H1 (cell line): ENCODE results near the gene PCGF6. TPM values are rescaled to one million over a fixed set of nuclear protein-coding genes. Genes with fewer than 3 reads are reported as not detected.

Source experiments
- CTCF ChIA-PET: fragments of 300-600 bp; sonication (Branson Sonifier 250); formaldehyde crosslinking; loops from one replicate; lab custom pipeline; 2021; ENCODE audit not compliant: partially characterized antibody; lab: Charles Lee
- POLR2A ChIA-PET: fragments of 300-600 bp; sonication (Branson Sonifier 250); formaldehyde crosslinking; loops from one replicate; lab custom pipeline; 2021; ENCODE audit warnings: inconsistent platforms; ENCODE audit not compliant: partially characterized antibody; lab: Charles Lee
- DNase-seq, 2 experiments: peaks; one replicate each; pipeline versions ENCODE4 v3.0.0 to v3.0.0-alpha.2; 2010 to 2022; ENCODE audit warnings: low spot score in 2 of 2, low read depth in 1 of 2, mixed read lengths in 1 of 2
- FAIRE-seq: peaks from 2 replicates; lab custom pipeline; 2011; peaks lifted over from hg19 to GRCh38; lab: Jason Lieb, UNC
- H2AFZ ChIP-seq: 2 replicates; pipeline ENCODE4 v1.8.1; 2012; ENCODE audit warnings: low read length, inconsistent platforms
- H2AK5ac ChIP-seq: 2 replicates; pipeline ENCODE4 v1.6.1; 2013; ENCODE audit warnings: low read depth, low read length
- H2BK120ac ChIP-seq: replicated peaks from 2 replicates; pipeline ENCODE3; 2013; ENCODE audit warnings: low read depth, low read length, inconsistent platforms
- H2BK12ac ChIP-seq: 2 replicates; pipeline ENCODE4 v1.6.1; 2013; ENCODE audit warnings: low read depth, low read length
- H2BK15ac ChIP-seq: 2 replicates; pipeline ENCODE4 v1.6.1; 2013; ENCODE audit warnings: low read length
- H2BK20ac ChIP-seq: 2 replicates; pipeline ENCODE4 v1.6.1; 2013; ENCODE audit warnings: low read length
- H2BK5ac ChIP-seq: 2 replicates; pipeline ENCODE4 v1.6.1; 2013; ENCODE audit warnings: low read depth, low read length
- H3K14ac ChIP-seq: 2 replicates; pipeline ENCODE4 v1.6.1; 2013; ENCODE audit warnings: inconsistent platforms; ENCODE audit not compliant: insufficient read length
- H3K18ac ChIP-seq: 2 replicates; pipeline ENCODE4 v1.6.1; 2013; ENCODE audit warnings: low read length; ENCODE audit errors: extremely low read depth
- H3K23ac ChIP-seq: 2 replicates; pipeline ENCODE4 v1.6.1; 2013; ENCODE audit warnings: inconsistent platforms; ENCODE audit not compliant: insufficient read length
- H3K23me2 ChIP-seq: 2 replicates; pipeline ENCODE4 v1.6.1; 2013; ENCODE audit warnings: low read depth, low read length
- H3K27ac ChIP-seq: 2 replicates; pipeline ENCODE4 v1.6.1; 2011; ENCODE audit warnings: low read depth, low read length, inconsistent platforms
- H3K27me3 ChIP-seq, 4 experiments: replicated peaks in 1 of 4; 1 replicate in 1 of 4; 2 replicates in 3 of 4; pipeline versions ENCODE4 v1.6.1 to v1.8.1; 2011 to 2013; ENCODE audit warnings: low read length in 3 of 4, mild to moderate bottlenecking in 3 of 4, inconsistent platforms in 2 of 4, mixed read lengths in 2 of 4, moderate library complexity in 1 of 4; ENCODE audit not compliant: control insufficient read depth in 3 of 4, insufficient read depth in 3 of 4; ENCODE audit errors: extremely low read depth in 1 of 4
- H3K36me3 ChIP-seq, 4 experiments: 2 replicates each; pipeline versions ENCODE4 v1.6.1 to v1.8.1; 2011 to 2013; ENCODE audit warnings: mild to moderate bottlenecking in 4 of 4, low read length in 3 of 4, moderate library complexity in 2 of 4, control low read depth in 1 of 4, inconsistent platforms in 1 of 4; ENCODE audit not compliant: insufficient read depth in 4 of 4, control insufficient read depth in 2 of 4
- H3K4ac ChIP-seq: replicated peaks from 2 replicates; pipeline ENCODE3; 2013; ENCODE audit warnings: low read length, low read depth, mixed read lengths, inconsistent platforms; ENCODE audit not compliant: insufficient read length
- H3K4me1 ChIP-seq, 4 experiments: replicated peaks in 1 of 4; 1 replicate in 1 of 4; 2 replicates in 3 of 4; pipeline versions ENCODE4 v1.6.1 to v1.8.1; 2011 to 2013; ENCODE audit warnings: low read length in 3 of 4, inconsistent platforms in 2 of 4, mixed read lengths in 1 of 4; ENCODE audit not compliant: insufficient read depth in 4 of 4, control insufficient read depth in 3 of 4
- H3K4me2 ChIP-seq, 2 experiments: 2 replicates each; pipeline versions ENCODE4 v1.6.1 to v1.8.1; 2011 to 2013; ENCODE audit warnings: low read depth in 2 of 2, low read length in 2 of 2, control low read depth in 1 of 2, inconsistent platforms in 1 of 2, mild to moderate bottlenecking in 1 of 2; ENCODE audit not compliant: insufficient read depth in 1 of 2
- H3K4me3 ChIP-seq, 4 experiments: fragments of 200-600, 300-600 bp in 1 of 4; sonication (generic), shearing (Covaris generic), sonication (Bioruptor Twin) in 1 of 4; 2 replicates each; pipeline versions ENCODE4 v1.5.1 to v1.8.1; 2011 to 2016; ENCODE audit warnings: low read length in 4 of 4, low read depth in 3 of 4, control low read depth in 2 of 4, inconsistent platforms in 2 of 4, mild to moderate bottlenecking in 2 of 4, mixed read lengths in 1 of 4, moderate library complexity in 1 of 4; ENCODE audit not compliant: insufficient read depth in 2 of 4; ENCODE audit errors: extremely low read depth in 1 of 4
- H3K56ac ChIP-seq: replicated peaks from 2 replicates; pipeline ENCODE3; 2013; ENCODE audit warnings: low read depth, mild to moderate bottlenecking, mixed read lengths, low read length, inconsistent platforms; ENCODE audit not compliant: insufficient read length
- H3K79me1 ChIP-seq: 2 replicates; pipeline ENCODE4 v1.6.1; 2013; ENCODE audit warnings: low read depth, low read length, control low read depth
- H3K79me2 ChIP-seq, 2 experiments: 2 replicates each; pipeline versions ENCODE4 v1.6.1 to v1.8.1; 2012 to 2013; ENCODE audit warnings: low read length in 2 of 2, mild to moderate bottlenecking in 2 of 2, inconsistent platforms in 1 of 2; ENCODE audit not compliant: insufficient read depth in 2 of 2, control insufficient read depth in 1 of 2
- H3K9ac ChIP-seq, 4 experiments: replicated peaks in 1 of 4; 1 replicate in 1 of 4; 2 replicates in 3 of 4; pipeline versions ENCODE4 v1.6.1 to v1.8.1; 2011 to 2013; ENCODE audit warnings: low read depth in 3 of 4, low read length in 3 of 4, control low read depth in 2 of 4, mild to moderate bottlenecking in 2 of 4, moderate library complexity in 2 of 4, inconsistent platforms in 1 of 4; ENCODE audit errors: extremely low read depth in 1 of 4
- H3K9me3 ChIP-seq, 2 experiments: 2 replicates each; pipeline versions ENCODE4 v1.6.1 to v1.8.1; 2012 to 2013; ENCODE audit warnings: mild to moderate bottlenecking in 2 of 2, moderate library complexity in 2 of 2, control low read depth in 1 of 2, inconsistent platforms in 1 of 2, low read depth in 1 of 2, low read length in 1 of 2, mixed read lengths in 1 of 2; ENCODE audit not compliant: insufficient read depth in 2 of 2
- H4K20me1 ChIP-seq, 2 experiments: replicated peaks in 1 of 2; 2 replicates each; pipeline versions ENCODE3 to v1.8.1; 2011 to 2013; ENCODE audit warnings: inconsistent platforms in 2 of 2, low read length in 2 of 2, mild to moderate bottlenecking in 1 of 2; ENCODE audit not compliant: insufficient read depth in 2 of 2, control insufficient read depth in 1 of 2
- H4K5ac ChIP-seq: 2 replicates; pipeline ENCODE4 v1.6.1; 2013; ENCODE audit warnings: low read length, low read depth, mixed read lengths, inconsistent platforms; ENCODE audit not compliant: insufficient read length
- H4K8ac ChIP-seq: 2 replicates; pipeline ENCODE4 v1.8.0; 2013; ENCODE audit warnings: mild to moderate bottlenecking, moderate library complexity, low read length, inconsistent platforms; ENCODE audit not compliant: insufficient read depth; ENCODE audit errors: extremely low read depth
- H4K91ac ChIP-seq: replicated peaks from 2 replicates; pipeline ENCODE3; 2013; ENCODE audit warnings: low read length, mixed read lengths, inconsistent platforms; ENCODE audit not compliant: insufficient read length
- BACH1 ChIP-seq: IDR thresholded peaks from 2 replicates; pipeline ENCODE4 v1.6.1; 2012; ENCODE audit warnings: low read length, improper control_type of control experiment
- CBX8 ChIP-seq: fragments of 300-800, 300-1000 bp; sonication (generic); IDR thresholded peaks from 2 replicates; pipeline ENCODE4 v1.7.1; 2016; ENCODE audit warnings: low read depth, low read length, borderline replicate concordance
- CHD1 ChIP-seq: IDR thresholded peaks from 2 replicates; pipeline ENCODE4 v1.6.1; 2012; ENCODE audit warnings: low read depth, low read length, improper control_type of control experiment
- CREB1 ChIP-seq: IDR thresholded peaks from 2 replicates; pipeline ENCODE4 v1.6.1; 2012; ENCODE audit warnings: inconsistent platforms
- EZH2 ChIP-seq: fragments of 200-600 bp; sonication (generic); IDR thresholded peaks from 2 replicates; pipeline ENCODE4 v1.7.1; 2012; ENCODE audit warnings: low read depth, mild to moderate bottlenecking, moderate library complexity, low read length, inconsistent platforms; ENCODE audit not compliant: severe bottlenecking
- FOSL1 ChIP-seq: IDR thresholded peaks from 2 replicates; pipeline ENCODE4 v1.6.1; 2011; ENCODE audit warnings: mild to moderate bottlenecking, low read depth, low read length, moderate library complexity; ENCODE audit not compliant: insufficient read depth
- POU5F1 ChIP-seq: IDR thresholded peaks from 2 replicates; pipeline ENCODE4 v1.6.1; 2011; ENCODE audit warnings: low read depth, mild to moderate bottlenecking, low read length, moderate library complexity
- SP4 ChIP-seq: IDR thresholded peaks from 2 replicates; pipeline ENCODE4 v1.6.1; 2012; ENCODE audit warnings: low read length, inconsistent platforms
- TBP ChIP-seq: IDR thresholded peaks from 2 replicates; pipeline ENCODE4 v1.6.1; 2011; ENCODE audit warnings: low read depth, low read length, improper control_type of control experiment
- USF2 ChIP-seq: IDR thresholded peaks from 2 replicates; pipeline ENCODE4 v1.6.1; 2011; ENCODE audit warnings: low read length, improper control_type of control experiment
- polyA plus RNA-seq, 7 experiments: library from polyadenylated mRNA; depleted of rRNA in 3 of 7; stranded (reverse) in 5 of 7; unstranded in 2 of 7; fragments of >200 nt in 5 of 7; fragments of 200-250 nt in 2 of 7; gene quantifications; 1 replicate in 5 of 7; 2 replicates in 1 of 7; 4 replicates in 1 of 7; pipeline versions ENCODE4 v1.2.1 to v1.2.3, GENCODE V29; 2011 to 2013; ENCODE audit warnings: missing spikeins in 2 of 7, mixed read lengths in 2 of 7
- total RNA-seq: library from RNA; stranded (reverse); fragmentation: NEBNext Ultra II Directional; extraction: Animal tissue kit (Norgen Biotek cat#: 25700); gene quantifications from 2 replicates; pipeline ENCODE4 v1.2.1, GENCODE V29; 2021

The PCGF6 gene
- total and polyA plus RNA-seq, 2 of the 8 experiments (the other 6 are each of a cell fraction or from before 2014, with no cell fraction given): 6.9 to 18.6 TPM

- no peaks in the 10 kb centered on the region for H3K79me2 ChIP-seq
- POLR2A ChIA-PET: interaction anchor here (1.5 kb wide), 1 partner anchor 38 kb away, joined by 3 read pairs; no protein-coding TSS in a partner anchor
- no peak overlapping the region for H3K4me2 ChIP-seq
- no peak overlapping the region for H3K56ac ChIP-seq
- H2AFZ ChIP-seq: no peak overlapping the region
- H4K5ac ChIP-seq: no peak overlapping the region
- H3K14ac ChIP-seq: no peak overlapping the region
- DNase-seq (no peak), FAIRE-seq (no peak)
- no peak overlapping the region for H2AK5ac ChIP-seq
- H3K23ac ChIP-seq: no peak overlapping the region
- H2BK120ac ChIP-seq: no peak overlapping the region
- H4K20me1 ChIP-seq: peaks cover 0 to 2% of the 10 kb centered on the region in 2 experiments
- H2BK5ac ChIP-seq: no peak overlapping the region
- no peak overlapping the region for H4K91ac ChIP-seq
- H3K18ac ChIP-seq: no peak overlapping the region
- no peak overlapping the region for H4K8ac ChIP-seq
- H3K27ac ChIP-seq: no peak overlapping the region
- H3K79me1 ChIP-seq: no peaks in the 10 kb centered on the region
- TF ChIP-seq CBX8 (no peak), EZH2 (no peak), FOSL1 (no peak), POU5F1 (no peak), BACH1 (no peak), CHD1 (no peak), USF2 (no peak), SP4 (no peak), TBP (no peak), CREB1 (no peak)
- no peaks in the 10 kb centered on the region for H3K4me1 ChIP-seq
- peaks cover 4 to 28% (median 18%) of the 10 kb centered on the region in 4 experiments for H3K36me3 ChIP-seq
- CTCF ChIA-PET: interaction anchor here (0.7 to 3.5 kb wide), 19 partner anchors 8 to 141 kb away, joined by 3 to 16 read pairs (median 5); no protein-coding TSS in a partner anchor
- H2BK15ac ChIP-seq: no peak overlapping the region
- H3K23me2 ChIP-seq: no peaks in the 10 kb centered on the region
- no peaks in the 10 kb centered on the region for H3K27me3 ChIP-seq
- H2BK20ac ChIP-seq: no peak overlapping the region
- H3K4ac ChIP-seq: no peak overlapping the region
- no peak overlapping the region for H3K4me3 ChIP-seq
- no peak overlapping the region for H2BK12ac ChIP-seq
- H3K9ac ChIP-seq: no peak overlapping the region
- no peaks in the 10 kb centered on the region for H3K9me3 ChIP-seq
These were observed 16.4 kb downstream of the PCGF6 start for GRCh38 chr10:103334567-103334966.
